ENCODE results near the gene GPD2.

GPD2 gene

GRCh38 chr2:156548413-156548812 is 112.2 kb downstream of the GPD2 start:
- Histone ChIP-seq H3K9ac (ENCODE audit: low read length) (no peak overlapping the region), H3K18ac (ENCODE audit: low read length) (no peak overlapping the region), H2BK12ac (ENCODE audit: low read length) (no peak overlapping the region), H3K27me3 (ENCODE audit: insufficient read depth, low read length) (no peaks in the 10 kb centered on the region), H3K36me3 (ENCODE audit: control insufficient read depth in 1 of 2, insufficient read depth in 2 of 2, low read length in 2 of 2) (peaks cover 0 to 2% of the 10 kb centered on the region in 2 experiments), H3K79me2 (ENCODE audit: control insufficient read depth, insufficient read depth, low read length, poor library complexity) (no peaks in the 10 kb centered on the region), H2AFZ (ENCODE audit: insufficient read depth, low read length, poor library complexity) (no peak overlapping the region), H4K91ac (ENCODE audit: low read depth, low read length) (no peak overlapping the region), H2AK5ac (ENCODE audit: low read length) (no peak overlapping the region), H3K14ac (ENCODE audit: low read length) (no peak overlapping the region), H3K23ac (ENCODE audit: low read length) (no peak overlapping the region), H2BK120ac (ENCODE audit: insufficient read depth, low read length, poor library complexity) (no peak overlapping the region), H3K4me2 (ENCODE audit: low read length) (no peak overlapping the region), H3K27ac (ENCODE audit: low read depth, low read length) (no peak overlapping the region), H3K9me3 (ENCODE audit: insufficient read depth, low read depth, low read length) (no peaks in the 10 kb centered on the region), H3K4ac (ENCODE audit: low read depth, low read length) (no peak overlapping the region), H2BK5ac (ENCODE audit: low read depth, low read length, poor library complexity) (no peak overlapping the region), H3K79me1 (ENCODE audit: low read length) (no peaks in the 10 kb centered on the region), H4K8ac (ENCODE audit: low read depth, low read length) (no peak overlapping the region), H3K4me1 (ENCODE audit: control insufficient read depth in 1 of 2, insufficient read depth in 2 of 2, low read length in 2 of 2) (no peaks in the 10 kb centered on the region), H4K12ac (ENCODE audit: low read depth, low read length) (no peak overlapping the region), H3K4me3 (ENCODE audit: low read depth, low read length) (no peak overlapping the region)
- DNase-seq = no peak
- no CpG with 5 or more reads among the region's 3 CpGs for WGBS (ENCODE audit: extremely low coverage, insufficient coverage, insufficient read length)

- H3K27me3 ChIP-seq (ENCODE audit: insufficient read depth, low read length) = no peaks in the 10 kb centered on the region
- DNase-seq = no peak
- no peak overlapping the region for H4K12ac ChIP-seq (ENCODE audit: low read depth, low read length)
- no peaks in the 10 kb centered on the region for H3K79me2 ChIP-seq (ENCODE audit: control insufficient read depth, insufficient read depth, low read length, poor library complexity)
- H3K4ac ChIP-seq (ENCODE audit: low read depth, low read length) = no peak overlapping the region
- H3K23ac ChIP-seq (ENCODE audit: low read length) = no peak overlapping the region
- H2BK5ac ChIP-seq (ENCODE audit: low read depth, low read length, poor library complexity) = no peak overlapping the region
- H3K4me2 ChIP-seq (ENCODE audit: low read length) = no peak overlapping the region
- no peaks in the 10 kb centered on the region for H3K9me3 ChIP-seq (ENCODE audit: insufficient read depth, low read depth, low read length)
- H4K91ac ChIP-seq (ENCODE audit: low read depth, low read length) = no peak overlapping the region
- no peak overlapping the region for H3K18ac ChIP-seq (ENCODE audit: low read length)
- no peak overlapping the region for H2BK12ac ChIP-seq (ENCODE audit: low read length)
- no peak overlapping the region for H3K9ac ChIP-seq (ENCODE audit: low read length)
- H3K27ac ChIP-seq (ENCODE audit: low read depth, low read length) = no peak overlapping the region
- no peak overlapping the region for H2BK120ac ChIP-seq (ENCODE audit: insufficient read depth, low read length, poor library complexity)
- no peak overlapping the region for H4K8ac ChIP-seq (ENCODE audit: low read depth, low read length)
- peaks cover 0 to 2% of the 10 kb centered on the region in 2 experiments for H3K36me3 ChIP-seq (ENCODE audit: control insufficient read depth in 1 of 2, insufficient read depth in 2 of 2, low read length in 2 of 2)
- H3K14ac ChIP-seq (ENCODE audit: low read length) = no peak overlapping the region
- no peak overlapping the region for H2AFZ ChIP-seq (ENCODE audit: insufficient read depth, low read length, poor library complexity)
- H3K79me1 ChIP-seq (ENCODE audit: low read length) = no peaks in the 10 kb centered on the region
- H3K4me3 ChIP-seq (ENCODE audit: low read depth, low read length) = no peak overlapping the region
- no peaks in the 10 kb centered on the region for H3K4me1 ChIP-seq (ENCODE audit: control insufficient read depth in 1 of 2, insufficient read depth in 2 of 2, low read length in 2 of 2)
- no peak overlapping the region for H2AK5ac ChIP-seq (ENCODE audit: low read length)
These were observed 117.7 kb downstream of the GPD2 start for GRCh38 chr2:156553714-156554442.

GRCh38 chr2:156561326-156561725 is 125.1 kb downstream of the GPD2 start:
- Histone ChIP-seq H2AFZ (ENCODE audit: insufficient read depth, low read length, poor library complexity) (no peak overlapping the region), H3K79me1 (ENCODE audit: low read length) (no peaks in the 10 kb centered on the region), H2AK5ac (ENCODE audit: low read length) (no peak overlapping the region), H3K4me1 (ENCODE audit: control insufficient read depth in 1 of 2, insufficient read depth in 2 of 2, low read length in 2 of 2) (no peaks in the 10 kb centered on the region), H2BK5ac (ENCODE audit: low read depth, low read length, poor library complexity) (no peak overlapping the region), H3K9ac (ENCODE audit: low read length) (no peak overlapping the region), H3K14ac (ENCODE audit: low read length) (no peak overlapping the region), H4K8ac (ENCODE audit: low read depth, low read length) (no peak overlapping the region), H3K4me3 (ENCODE audit: low read depth, low read length) (no peak overlapping the region), H3K27ac (ENCODE audit: low read depth, low read length) (no peak overlapping the region), H3K79me2 (ENCODE audit: control insufficient read depth, insufficient read depth, low read length, poor library complexity) (no peaks in the 10 kb centered on the region), H2BK12ac (ENCODE audit: low read length) (no peak overlapping the region), H4K12ac (ENCODE audit: low read depth, low read length) (no peak overlapping the region), H3K4me2 (ENCODE audit: low read length) (no peak overlapping the region), H3K36me3 (ENCODE audit: control insufficient read depth in 1 of 2, insufficient read depth in 2 of 2, low read length in 2 of 2) (no peaks in the 10 kb centered on the region), H3K27me3 (ENCODE audit: insufficient read depth, low read length) (no peaks in the 10 kb centered on the region), H3K4ac (ENCODE audit: low read depth, low read length) (no peak overlapping the region), H3K23ac (ENCODE audit: low read length) (no peak overlapping the region), H3K18ac (ENCODE audit: low read length) (no peak overlapping the region), H4K91ac (ENCODE audit: low read depth, low read length) (no peak overlapping the region), H2BK120ac (ENCODE audit: insufficient read depth, low read length, poor library complexity) (no peak overlapping the region), H3K9me3 (ENCODE audit: insufficient read depth, low read depth, low read length) (no peaks in the 10 kb centered on the region)
- WGBS (ENCODE audit: extremely low coverage, insufficient coverage, insufficient read length) = no CpG with 5 or more reads among the region's 3 CpGs
- no peak for DNase-seq

- Histone ChIP-seq H3K9ac (ENCODE audit: low read length) (no peak overlapping the region), H3K14ac (ENCODE audit: low read length) (no peak overlapping the region), H2BK120ac (ENCODE audit: insufficient read depth, low read length, poor library complexity) (no peak overlapping the region), H2BK5ac (ENCODE audit: low read depth, low read length, poor library complexity) (no peak overlapping the region), H3K36me3 (ENCODE audit: control insufficient read depth in 1 of 2, insufficient read depth in 2 of 2, low read length in 2 of 2) (no peaks in the 10 kb centered on the region), H3K27me3 (ENCODE audit: insufficient read depth, low read length) (no peaks in the 10 kb centered on the region), H3K27ac (ENCODE audit: low read depth, low read length) (no peak overlapping the region), H2BK12ac (ENCODE audit: low read length) (no peak overlapping the region), H4K12ac (ENCODE audit: low read depth, low read length) (no peak overlapping the region), H3K79me2 (ENCODE audit: control insufficient read depth, insufficient read depth, low read length, poor library complexity) (no peaks in the 10 kb centered on the region), H4K91ac (ENCODE audit: low read depth, low read length) (no peak overlapping the region), H3K9me3 (ENCODE audit: insufficient read depth, low read depth, low read length) (no peaks in the 10 kb centered on the region), H4K8ac (ENCODE audit: low read depth, low read length) (no peak overlapping the region), H3K4me1 (ENCODE audit: control insufficient read depth in 1 of 2, insufficient read depth in 2 of 2, low read length in 2 of 2) (no peaks in the 10 kb centered on the region), H3K4me3 (ENCODE audit: low read depth, low read length) (no peak overlapping the region), H3K23ac (ENCODE audit: low read length) (no peak overlapping the region), H2AK5ac (ENCODE audit: low read length) (no peak overlapping the region), H3K18ac (ENCODE audit: low read length) (no peak overlapping the region), H2AFZ (ENCODE audit: insufficient read depth, low read length, poor library complexity) (no peak overlapping the region), H3K4ac (ENCODE audit: low read depth, low read length) (no peak overlapping the region), H3K79me1 (ENCODE audit: low read length) (no peaks in the 10 kb centered on the region), H3K4me2 (ENCODE audit: low read length) (no peak overlapping the region)
- no CpG with 5 or more reads among the region's 1 CpG for WGBS (ENCODE audit: extremely low coverage, insufficient coverage, insufficient read length)
- DNase-seq = no peak
These were observed 125.9 kb downstream of the GPD2 start for GRCh38 chr2:156562124-156562523.
